Bronchial smooth muscle cell (primary cell): ENCODE measurements around the gene ADM2. TPM values are rescaled to one million over a fixed set of nuclear protein-coding genes. Genes with fewer than 3 reads are reported as not detected.

ENCODE experiments used
- total RNA-seq: library from RNA; depleted of rRNA; stranded (reverse); fragments of >200 nt; gene quantifications from 2 replicates; pipeline ENCODE4 v1.2.1, GENCODE V29; 2014

ADM2 gene, protein sequence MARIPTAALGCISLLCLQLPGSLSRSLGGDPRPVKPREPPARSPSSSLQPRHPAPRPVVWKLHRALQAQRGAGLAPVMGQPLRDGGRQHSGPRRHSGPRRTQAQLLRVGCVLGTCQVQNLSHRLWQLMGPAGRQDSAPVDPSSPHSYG
- total RNA-seq: 0.16 and 0.86 TPM in 2 replicates

GRCh38 chr22:50481440-50482106 lies at the start of gene ADM2:
ADM2 (plus strand) TSS chr22:50481543; CDS start chr22:50481848, 305 bp downstream.

GRCh38 chr22:50474710-50475651 lies 6.4 kb upstream of the ADM2 start, which contains the start of gene SBF1:
SBF1 (minus strand) TSS chr22:50475035; CDS start chr22:50474840, 195 bp downstream.

DNA sequence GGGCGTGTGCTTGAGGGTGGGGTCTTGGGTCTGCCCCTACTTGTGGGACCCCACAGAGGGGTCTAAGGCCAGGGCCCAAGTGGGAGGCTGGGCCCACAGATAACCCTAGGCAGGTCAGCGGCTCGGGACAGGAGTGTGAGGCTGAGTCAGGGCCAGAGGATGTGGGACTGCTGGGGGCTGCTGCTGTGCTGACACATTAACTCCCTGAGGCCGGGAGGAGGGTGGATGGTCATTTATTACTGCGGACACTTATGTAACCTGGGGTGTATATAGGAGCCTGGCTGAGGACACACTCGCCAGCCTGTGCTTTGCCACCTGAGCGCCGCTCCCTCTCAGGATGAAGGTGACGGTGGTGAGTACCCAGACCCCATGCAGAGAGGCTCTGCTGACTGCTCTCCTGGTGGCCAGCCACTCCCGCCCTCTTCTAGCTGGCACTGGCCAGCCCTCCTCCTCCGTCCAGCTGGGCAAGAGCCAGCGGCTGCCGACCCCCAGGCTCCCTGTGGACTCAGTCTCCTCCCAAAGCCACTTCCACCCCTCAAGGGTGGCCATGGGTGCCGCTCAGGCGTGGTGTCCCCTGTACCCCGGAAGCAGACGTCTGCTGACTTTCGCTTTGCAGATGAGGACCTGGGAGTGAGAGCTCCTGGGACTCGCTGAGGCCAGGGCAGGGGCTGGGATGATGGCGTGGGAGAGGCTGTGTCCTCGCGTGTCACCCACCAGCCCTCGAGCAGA lies 5.4 kb downstream of the ADM2 start, which contains the start of gene MIOX:
TSS of gene MIOX (plus strand) at position 299 of the 729 bp plus-strand sequence. CDS start at position 338, 39 bp downstream.

GRCh38 chr22:50507421-50507990 lies 26.2 kb downstream of the ADM2 start, which contains the start of gene LMF2:
LMF2 (minus strand) TSS chr22:50507702; CDS start chr22:50507675, 27 bp downstream.

GRCh38 chr22:50507991-50508884 lies 26.9 kb downstream of the ADM2 start, which contains the start of gene NCAPH2:
NCAPH2 (plus strand) TSS chr22:50508224; CDS start chr22:50508338, 114 bp downstream.

DNA sequence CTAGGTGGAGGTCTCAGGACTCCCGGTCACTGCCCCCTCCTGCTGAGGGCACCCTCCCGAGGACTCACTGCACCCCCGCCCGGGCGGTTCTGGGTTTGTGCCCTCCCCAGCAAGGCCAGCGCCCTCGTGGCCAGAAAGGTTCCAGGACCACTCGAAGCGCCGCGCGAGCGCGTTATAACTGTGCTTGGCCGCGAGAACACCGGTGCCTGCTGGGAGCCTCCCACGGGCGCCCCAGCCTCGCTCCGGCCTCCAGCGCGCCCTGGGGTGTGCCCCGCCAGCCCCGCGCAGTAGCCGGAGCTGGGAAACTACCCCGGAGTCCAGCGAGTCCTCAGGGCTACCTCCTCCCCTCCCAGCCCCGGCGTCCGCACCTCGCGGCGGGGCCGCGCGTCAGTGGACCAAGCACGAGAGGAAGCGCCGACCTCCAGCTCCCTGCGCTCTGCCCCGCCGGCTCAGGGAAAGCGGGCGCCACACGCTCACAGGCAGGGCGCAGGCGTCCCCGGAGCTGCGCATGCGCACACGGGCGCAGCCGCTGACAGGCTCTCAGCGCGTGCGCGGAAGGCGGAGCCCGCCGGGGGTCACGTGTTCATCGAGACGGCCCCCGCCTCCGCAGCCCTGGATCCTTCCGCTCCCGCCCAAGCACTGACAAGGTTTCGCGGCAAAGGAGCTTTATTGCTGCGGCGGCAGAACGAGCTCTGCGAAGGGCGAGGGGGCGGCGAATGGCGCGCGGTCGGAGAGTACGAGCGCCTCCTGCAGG lies 43.9 kb downstream of the ADM2 start, which contains the start of gene SCO2:
TSS of gene SCO2 (minus strand) at position 495 of the 754 bp plus-strand sequence. CDS start 1,187 bp downstream, outside the sequence.

DNA sequence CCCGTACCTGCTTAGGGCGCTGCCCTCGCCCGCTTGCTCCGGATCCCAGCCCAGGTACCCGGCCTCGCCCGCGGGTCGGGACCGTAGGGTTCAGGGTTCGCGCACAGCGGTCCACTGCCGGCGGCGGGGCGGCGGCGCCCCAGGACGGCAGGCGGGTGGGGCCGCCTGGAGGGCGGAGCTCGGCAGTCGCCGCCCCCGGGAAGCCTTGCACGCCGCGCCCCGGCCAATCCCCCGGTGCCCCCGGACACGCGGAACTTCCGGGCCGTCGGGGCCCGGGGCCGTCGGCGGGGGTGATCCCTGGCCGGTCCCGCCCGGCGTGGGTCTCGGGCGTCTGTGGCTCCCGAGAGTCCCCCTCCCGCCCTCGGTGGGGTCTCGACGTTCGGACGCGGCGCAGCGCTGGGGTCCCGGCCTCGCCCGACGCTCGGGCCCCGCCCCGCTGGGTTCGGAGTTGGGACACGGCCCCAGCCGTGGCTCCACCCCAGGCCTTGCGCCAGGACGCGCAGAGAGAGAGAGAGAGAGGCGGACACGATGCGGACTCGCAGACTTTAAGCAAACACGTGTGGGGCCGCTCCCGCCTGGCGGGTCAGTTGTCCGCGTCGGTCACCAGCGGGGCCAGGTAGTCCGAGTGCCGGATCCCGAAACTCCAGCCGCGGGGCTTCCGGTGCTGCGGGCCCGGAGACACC lies 48.7 kb downstream of the ADM2 start, which contains the start of gene TYMP:
TSS of gene TYMP (minus strand) at position 116 of the 683 bp plus-strand sequence. CDS start 303 bp downstream, outside the sequence.

Other genes with a start within 250 kb of the ADM2 start
- gene TUBGCP6, start 236.5 kb upstream of the ADM2 start, total RNA-seq: 24.7 and 29.6 TPM in 2 replicates
- 25.7 and 37.8 TPM in 2 replicates for gene HDAC10, start 230.3 kb upstream of the ADM2 start, total RNA-seq
- gene MAPK12, start 219.9 kb upstream of the ADM2 start, total RNA-seq: 26.0 and 26.6 TPM in 2 replicates
- 9.9 and 11.1 TPM in 2 replicates for gene MAPK11, start 211.2 kb upstream of the ADM2 start, total RNA-seq
- 127 and 183 TPM in 2 replicates for gene PLXNB2, start 173.9 kb upstream of the ADM2 start, total RNA-seq
- gene DENND6B, start 154.5 kb upstream of the ADM2 start, total RNA-seq: 1.8 and 2.4 TPM in 2 replicates
- 44.6 and 45.2 TPM in 2 replicates for gene PPP6R2, start 138.2 kb upstream of the ADM2 start, total RNA-seq
- 46.0 and 79.3 TPM in 2 replicates for gene SBF1, start 6.5 kb upstream of the ADM2 start, total RNA-seq
- not detected in 2 replicates for gene MIOX, start 5.3 kb downstream of the ADM2 start, total RNA-seq
- gene LMF2, start 26.2 kb downstream of the ADM2 start, total RNA-seq: 19.3 and 20.5 TPM in 2 replicates
- gene NCAPH2, start 26.7 kb downstream of the ADM2 start, total RNA-seq: 17.5 and 21.6 TPM in 2 replicates
- gene SCO2, start 44.1 kb downstream of the ADM2 start, total RNA-seq: 2.6 and 2.8 TPM in 2 replicates
- gene TYMP, start 48.5 kb downstream of the ADM2 start, total RNA-seq: 8.8 and 18.3 TPM in 2 replicates
- 0.60 TPM in 1 of 2 replicates, not detected in the other for gene KLHDC7B, start 64.4 kb downstream of the ADM2 start, total RNA-seq
- gene SYCE3, start 81.4 kb downstream of the ADM2 start, total RNA-seq: 0.94 TPM in 1 of 2 replicates, not detected in the other
- 0.95 and 4.4 TPM in 2 replicates for gene CPT1B, start 96.9 kb downstream of the ADM2 start, total RNA-seq
- gene CHKB, start 101.3 kb downstream of the ADM2 start, total RNA-seq: 15.1 and 21.3 TPM in 2 replicates
- gene MAPK8IP2, start 119.2 kb downstream of the ADM2 start, total RNA-seq: 0.26 and 0.32 TPM in 2 replicates
- gene ARSA, start 146.6 kb downstream of the ADM2 start, total RNA-seq: 11.3 and 11.5 TPM in 2 replicates
- gene SHANK3, start 191.3 kb downstream of the ADM2 start, total RNA-seq: 0.32 and 0.43 TPM in 2 replicates